ENCODE results near the gene SMG6.

GRCh38 chr17:2215616-2216364, 87.8 kb downstream of the SMG6 start:
- no peak for TF ChIP-seq CTCF (IDR thresholded peaks at IDR 0.05; ENCODE audit: poor library complexity)
- TF ChIP-seq EZH2 (IDR thresholded peaks at IDR 0.05; ENCODE audit: borderline replicate concordance) = no peak
- no peak for TF ChIP-seq EZH2phosphoT487 (IDR thresholded peaks at IDR 0.05; ENCODE audit: low read depth, severe bottlenecking, unreplicated experiment)

All from hepatocyte (in vitro differentiated cells).